ENCODE measurements around the gene TTLL5.

TTLL5 gene

GRCh38 chr14:75784314-75784686 is 123.3 kb downstream of the TTLL5 start:
- no peak for TF ChIP-seq CTCF (IDR thresholded peaks at IDR 0.05; ENCODE audit: borderline replicate concordance, insufficient read depth, low read depth, low read length)
- H3K4me3 ChIP-seq (ENCODE audit: low read depth, low read length): no peak overlapping the region

GRCh38 chr14:75793806-75794205 is 132.8 kb downstream of the TTLL5 start:
- TF ChIP-seq CTCF (IDR thresholded peaks at IDR 0.05; ENCODE audit: borderline replicate concordance, insufficient read depth, low read depth, low read length): no peak

GRCh38 chr14:75794615-75795038 is 133.6 kb downstream of the TTLL5 start:
- TF ChIP-seq CTCF (IDR thresholded peaks at IDR 0.05; ENCODE audit: borderline replicate concordance, insufficient read depth, low read depth, low read length): 0 out of 2 replicates have a peak, but pooled peaks have one; percentile 2

More at GRCh38 chr14:75793806-75794205, 132.8 kb downstream of the TTLL5 start:
- H3K4me3 ChIP-seq (ENCODE audit: low read depth, low read length): no peak overlapping the region

GRCh38 chr14:75800792-75801191 is 139.7 kb downstream of the TTLL5 start:
- TF ChIP-seq CTCF (IDR thresholded peaks at IDR 0.05; ENCODE audit: borderline replicate concordance, insufficient read depth, low read depth, low read length): no peak
- no peak overlapping the region for H3K4me3 ChIP-seq (ENCODE audit: low read depth, low read length)

More at GRCh38 chr14:75794615-75795038, 133.6 kb downstream of the TTLL5 start:
- no peak overlapping the region for H3K4me3 ChIP-seq (ENCODE audit: low read depth, low read length)

GRCh38 chr14:75802486-75802885 is 141.4 kb downstream of the TTLL5 start:
- TF ChIP-seq CTCF (IDR thresholded peaks at IDR 0.05; ENCODE audit: borderline replicate concordance, insufficient read depth, low read depth, low read length): no peak
- H3K4me3 ChIP-seq (ENCODE audit: low read depth, low read length): no peak overlapping the region

- TF ChIP-seq CTCF (IDR thresholded peaks at IDR 0.05; ENCODE audit: borderline replicate concordance, insufficient read depth, low read depth, low read length): no peak
- no peak overlapping the region for H3K4me3 ChIP-seq (ENCODE audit: low read depth, low read length)
These were observed 142.7 kb downstream of the TTLL5 start for GRCh38 chr14:75803765-75804164.

- H3K4me3 ChIP-seq (ENCODE audit: low read depth, low read length): no peak overlapping the region
- no peak for TF ChIP-seq CTCF (IDR thresholded peaks at IDR 0.05; ENCODE audit: borderline replicate concordance, insufficient read depth, low read depth, low read length)
These were observed 143.7 kb downstream of the TTLL5 start for GRCh38 chr14:75804570-75805275.

Measured in GM12875 (cell line).